Measurements from ENCODE around the gene QSOX1. TPM values are rescaled to one million over a fixed set of nuclear protein-coding genes. Genes with fewer than 3 reads are reported as not detected.

QSOX1 gene
- total RNA-seq, 4 donors from 2014 or later = 109 to 124 (median 119) TPM

DNA sequence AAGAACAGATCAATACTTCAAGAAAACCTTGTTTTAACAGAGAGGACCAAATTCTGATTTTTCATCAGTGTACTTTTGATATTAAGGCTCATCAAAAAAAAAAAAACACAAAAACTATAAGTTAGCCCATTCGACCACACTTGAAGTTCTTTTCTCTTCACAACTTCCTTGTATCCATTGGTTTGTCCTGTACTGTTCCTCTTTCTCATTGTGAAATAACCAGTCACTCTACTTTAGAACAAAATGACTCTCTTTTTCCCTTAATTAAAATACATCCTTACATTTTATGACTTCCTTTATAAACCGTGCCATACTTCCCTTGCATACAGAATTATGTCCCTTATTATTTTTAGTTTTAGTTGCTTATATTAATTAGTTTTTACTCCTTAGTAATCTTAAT is 8.4 kb downstream of the QSOX1 start:
- Histone ChIP-seq H3K4me1 (peaks cover 0 to 48% (median 29%) of the 10 kb centered on the region in 4 donors), H3K36me3 (no peaks in the 10 kb centered on the region), H3K27ac (peak overlapping the region in 1 of 4 donors; percentile 8), H3K9me3 (no peaks in the 10 kb centered on the region), H3K27me3 (no peaks in the 10 kb centered on the region), H3K4me3 (no peak overlapping the region)
- 29 to 33% methylated on average over 2 of the region's 2 CpGs for whole genome bisulfite sequencing, 2 donors (ENCODE audit: low coverage in 1 of 2)
- in situ Hi-C loops (cut with MboI; ENCODE audit: low pct_ligation_motif_present in 1 of 4, low pct_unique_long_range_greater_than_20kb in 1 of 4, low sequenced_read_pairs in 3 of 4) = loop anchor here in 1 of 4 donors (25.0 kb wide), 1 partner anchor 301 kb away; no protein-coding TSS in a partner anchor
- intact Hi-C loops (cut with DNase I; ENCODE audit: low total_unique reads) = no loop called here
- no peak for DNase-seq
- TF ChIP-seq EP300 (IDR thresholded peaks at IDR 0.05; ENCODE audit: low read depth) (no peak), POLR2A (IDR thresholded peaks at IDR 0.05) (no peak), POLR2AphosphoS5 (IDR thresholded peaks at IDR 0.05) (no peak)
- TF ChIP-seq, protein P1, sequence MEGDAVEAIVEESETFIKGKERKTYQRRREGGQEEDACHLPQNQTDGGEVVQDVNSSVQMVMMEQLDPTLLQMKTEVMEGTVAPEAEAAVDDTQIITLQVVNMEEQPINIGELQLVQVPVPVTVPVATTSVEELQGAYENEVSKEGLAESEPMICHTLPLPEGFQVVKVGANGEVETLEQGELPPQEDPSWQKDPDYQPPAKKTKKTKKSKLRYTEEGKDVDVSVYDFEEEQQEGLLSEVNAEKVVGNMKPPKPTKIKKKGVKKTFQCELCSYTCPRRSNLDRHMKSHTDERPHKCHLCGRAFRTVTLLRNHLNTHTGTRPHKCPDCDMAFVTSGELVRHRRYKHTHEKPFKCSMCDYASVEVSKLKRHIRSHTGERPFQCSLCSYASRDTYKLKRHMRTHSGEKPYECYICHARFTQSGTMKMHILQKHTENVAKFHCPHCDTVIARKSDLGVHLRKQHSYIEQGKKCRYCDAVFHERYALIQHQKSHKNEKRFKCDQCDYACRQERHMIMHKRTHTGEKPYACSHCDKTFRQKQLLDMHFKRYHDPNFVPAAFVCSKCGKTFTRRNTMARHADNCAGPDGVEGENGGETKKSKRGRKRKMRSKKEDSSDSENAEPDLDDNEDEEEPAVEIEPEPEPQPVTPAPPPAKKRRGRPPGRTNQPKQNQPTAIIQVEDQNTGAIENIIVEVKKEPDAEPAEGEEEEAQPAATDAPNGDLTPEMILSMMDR (IDR thresholded peaks at IDR 0.05) = no peak

DNA sequence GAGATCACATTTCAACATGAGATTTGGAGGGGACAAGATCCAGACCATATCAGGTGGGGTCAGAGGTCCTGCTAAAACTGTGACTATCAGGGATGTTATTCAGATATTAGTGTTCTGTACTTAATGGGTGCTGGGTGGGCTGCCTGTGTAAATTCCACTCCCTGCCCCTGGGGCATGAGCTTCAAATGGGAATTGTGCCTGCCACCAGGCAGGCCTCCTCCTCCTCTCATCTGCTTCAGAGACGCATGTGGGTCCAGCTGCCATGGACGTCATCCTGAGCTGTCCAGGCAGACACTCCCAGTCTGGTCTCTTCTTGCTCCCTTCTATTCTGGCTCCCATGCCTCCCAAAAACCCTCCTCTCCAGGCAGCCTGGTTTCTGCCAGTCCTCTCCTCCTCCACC is 10.4 kb downstream of the QSOX1 start:
- H3K4me1 ChIP-seq = peaks cover 9 to 51% (median 32%) of the 10 kb centered on the region in 4 donors
- no peak for DNase-seq
- no peak overlapping the region for H3K27ac ChIP-seq
- H3K36me3 ChIP-seq = no peaks in the 10 kb centered on the region
- no peaks in the 10 kb centered on the region for H3K27me3 ChIP-seq
- intact Hi-C loops (cut with DNase I; ENCODE audit: low total_unique reads) = no loop called here
- in situ Hi-C loops (cut with MboI; ENCODE audit: low pct_ligation_motif_present in 1 of 4, low pct_unique_long_range_greater_than_20kb in 1 of 4, low sequenced_read_pairs in 3 of 4) = loop anchor here in 1 of 4 donors (25.0 kb wide), 1 partner anchor 303 kb away; no protein-coding TSS in a partner anchor
- no peak overlapping the region for H3K4me3 ChIP-seq
- H3K9me3 ChIP-seq = no peaks in the 10 kb centered on the region
- WGBS, 2 donors (ENCODE audit: low coverage in 1 of 2) = 97% methylated on average over 2 of the region's 2 CpGs; no CpG with 5 or more reads in 1 of the 2 donors
- TF ChIP-seq EP300 (IDR thresholded peaks at IDR 0.05; ENCODE audit: low read depth) (no peak), POLR2AphosphoS5 (IDR thresholded peaks at IDR 0.05) (no peak), POLR2A (IDR thresholded peaks at IDR 0.05) (no peak)
- TF ChIP-seq, protein P1 (IDR thresholded peaks at IDR 0.05) = no peak

DNA sequence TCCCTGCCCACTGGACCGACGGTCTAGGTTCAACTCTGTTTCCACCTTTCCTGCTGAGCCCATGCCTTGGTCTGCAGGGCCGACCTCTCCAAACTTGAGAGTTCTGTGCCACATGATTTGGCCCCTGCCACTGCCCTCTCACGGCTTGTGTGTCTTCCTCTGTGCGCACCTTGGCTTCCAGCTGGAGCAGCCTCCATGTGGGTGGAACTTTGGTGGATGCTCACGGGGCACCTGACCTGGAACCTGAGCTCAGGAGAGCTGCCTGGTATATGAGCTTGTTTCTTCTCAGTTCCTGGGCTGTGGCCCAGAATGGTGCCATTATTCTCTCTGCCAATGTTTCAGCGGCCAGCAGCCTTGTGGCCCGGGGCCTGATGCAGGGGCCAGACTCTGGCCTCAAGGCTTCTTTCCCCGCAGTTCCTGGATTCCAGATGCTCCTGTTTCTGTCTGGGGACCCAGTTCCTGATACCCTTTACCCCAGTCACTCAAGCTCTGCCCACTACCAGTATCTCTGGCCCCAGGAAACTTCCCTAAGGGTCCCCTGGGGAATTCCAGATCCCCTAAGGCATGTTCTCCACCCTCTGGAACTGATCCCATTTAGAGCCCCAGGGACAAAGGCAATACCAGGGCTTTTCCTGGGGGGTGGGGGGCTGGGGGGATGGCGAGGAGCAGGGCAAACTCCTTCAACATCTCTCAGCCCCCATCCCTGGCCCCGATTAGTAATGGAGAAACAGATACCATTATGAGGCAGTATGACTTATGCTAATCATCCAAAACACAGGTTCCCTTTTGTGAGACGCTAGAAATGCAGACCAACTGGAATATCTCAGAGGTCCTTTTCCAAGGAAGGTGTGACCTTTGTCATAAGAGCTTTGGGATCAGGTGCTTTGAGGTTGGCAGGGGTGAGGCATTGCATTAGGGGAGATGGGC is 11.1 kb downstream of the QSOX1 start:
- H3K36me3 ChIP-seq = no peaks in the 10 kb centered on the region
- WGBS, 2 donors (ENCODE audit: low coverage in 1 of 2) = 95 to 96% methylated on average over 5 to 12 of the region's 12 CpGs
- no peak overlapping the region for H3K27ac ChIP-seq
- intact Hi-C loops (cut with DNase I; ENCODE audit: low total_unique reads) (no loop called here), in situ Hi-C loops (cut with MboI; ENCODE audit: low pct_ligation_motif_present in 1 of 4, low pct_unique_long_range_greater_than_20kb in 1 of 4, low sequenced_read_pairs in 3 of 4) (loop anchor here in 1 of 4 donors (25.0 kb wide), 1 partner anchor 303 kb away; no protein-coding TSS in a partner anchor)
- no peaks in the 10 kb centered on the region for H3K9me3 ChIP-seq
- peaks cover 9 to 51% (median 35%) of the 10 kb centered on the region in 4 donors for H3K4me1 ChIP-seq
- no peaks in the 10 kb centered on the region for H3K27me3 ChIP-seq
- TF ChIP-seq POLR2AphosphoS5 (IDR thresholded peaks at IDR 0.05) = no peak
- no peak for TF ChIP-seq EP300 (IDR thresholded peaks at IDR 0.05; ENCODE audit: low read depth)
- no peak for TF ChIP-seq POLR2A (IDR thresholded peaks at IDR 0.05)
- TF ChIP-seq, protein P1 (IDR thresholded peaks at IDR 0.05) = no peak
- H3K4me3 ChIP-seq = no peak overlapping the region
- no peak for DNase-seq

DNA sequence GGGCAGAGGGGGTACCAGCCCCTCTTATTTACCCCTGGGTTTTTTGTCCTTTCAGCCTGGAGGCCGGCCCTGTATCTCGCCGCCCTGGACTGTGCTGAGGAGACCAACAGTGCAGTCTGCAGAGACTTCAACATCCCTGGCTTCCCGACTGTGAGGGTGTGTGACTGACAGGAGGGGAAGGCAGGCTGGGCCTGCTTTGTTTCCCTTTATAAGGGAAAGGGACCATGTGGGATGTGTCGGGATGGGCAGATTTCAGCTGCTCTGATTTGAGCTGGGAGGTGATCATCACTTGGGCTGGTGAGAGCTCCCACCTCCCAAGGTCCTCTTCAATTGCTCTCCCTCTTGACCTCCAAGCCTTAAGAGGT is 11.7 kb downstream of the QSOX1 start:
- Histone ChIP-seq H3K36me3 (no peaks in the 10 kb centered on the region), H3K9me3 (no peaks in the 10 kb centered on the region), H3K27ac (peak overlapping the region in 2 of 4 donors; percentile 74 to 81), H3K27me3 (no peaks in the 10 kb centered on the region), H3K4me1 (peaks cover 9 to 51% (median 34%) of the 10 kb centered on the region in 4 donors), H3K4me3 (no peak overlapping the region)
- DNase-seq = no peak
- intact Hi-C loops (cut with DNase I; ENCODE audit: low total_unique reads) = no loop called here
- TF ChIP-seq POLR2AphosphoS5 (IDR thresholded peaks at IDR 0.05) = no peak
- no peak for TF ChIP-seq EP300 (IDR thresholded peaks at IDR 0.05; ENCODE audit: low read depth)
- in situ Hi-C loops (cut with MboI; ENCODE audit: low pct_ligation_motif_present in 1 of 4, low pct_unique_long_range_greater_than_20kb in 1 of 4, low sequenced_read_pairs in 3 of 4) = loop anchor here in 1 of 4 donors (25.0 kb wide), 1 partner anchor 304 kb away; no protein-coding TSS in a partner anchor
- WGBS, 2 donors (ENCODE audit: low coverage in 1 of 2) = 95 to 96% methylated on average over 4 to 5 of the region's 5 CpGs

Data from transverse colon (tissue), 4 donors.